ENCODE measurements around the gene LITAFD.

- TF ChIP-seq POLR2A (IDR thresholded peaks at IDR 0.05; ENCODE audit: low read length) (no peak), GATA1 (IDR thresholded peaks at IDR 0.05; ENCODE audit: low read depth, low read length) (no peak)
These were observed 12.7 kb downstream of the LITAFD start for GRCh38 chr16:8894736-8895334.
